ENCODE results near the gene HDDC3. TPM values are rescaled to one million over a fixed set of nuclear protein-coding genes. Genes with fewer than 3 reads are reported as not detected.
"Not testable (repeated sequence)": the region's sequence is repeated elsewhere in the genome, so short reads cannot be mapped to it uniquely, and the experiment has no call there.

Gene HDDC3
- total RNA-seq, 1 experiment from 2014 or later: 21.6 TPM

GRCh38 chr15:90909976-90910375, 22.4 kb downstream of the HDDC3 start:
- Histone ChIP-seq H3K36me3 (ENCODE audit: control insufficient read depth, insufficient read depth, low read length) (no peaks in the 10 kb centered on the region; the same call in 1 of the 2 replicates), H3K4me3 (ENCODE audit: low read depth, low read length) (no peak overlapping the region), H3K27me3 (replicated peaks; ENCODE audit: control insufficient read depth, insufficient read depth, low read length) (no peaks in the 10 kb centered on the region), H3K4me1 (no peaks in the 10 kb centered on the region), H3K9me3 (no peaks in the 10 kb centered on the region)
- Mint-ChIP-seq H3K36me3 (ENCODE audit: insufficient read depth, unreplicated experiment) (peaks cover 17% of the 10 kb centered on the region), H3K4me1 (ENCODE audit: low read depth, unreplicated experiment) (no peaks in the 10 kb centered on the region), H3K9me3 (ENCODE audit: unreplicated experiment) (no peaks in the 10 kb centered on the region), H3K27me3 (ENCODE audit: insufficient read depth, unreplicated experiment) (no peaks in the 10 kb centered on the region), H3K27ac (ENCODE audit: unreplicated experiment) (no peak overlapping the region), H3K4me3 (ENCODE audit: unreplicated experiment) (no peak overlapping the region)
- TF ChIP-seq, protein P1, sequence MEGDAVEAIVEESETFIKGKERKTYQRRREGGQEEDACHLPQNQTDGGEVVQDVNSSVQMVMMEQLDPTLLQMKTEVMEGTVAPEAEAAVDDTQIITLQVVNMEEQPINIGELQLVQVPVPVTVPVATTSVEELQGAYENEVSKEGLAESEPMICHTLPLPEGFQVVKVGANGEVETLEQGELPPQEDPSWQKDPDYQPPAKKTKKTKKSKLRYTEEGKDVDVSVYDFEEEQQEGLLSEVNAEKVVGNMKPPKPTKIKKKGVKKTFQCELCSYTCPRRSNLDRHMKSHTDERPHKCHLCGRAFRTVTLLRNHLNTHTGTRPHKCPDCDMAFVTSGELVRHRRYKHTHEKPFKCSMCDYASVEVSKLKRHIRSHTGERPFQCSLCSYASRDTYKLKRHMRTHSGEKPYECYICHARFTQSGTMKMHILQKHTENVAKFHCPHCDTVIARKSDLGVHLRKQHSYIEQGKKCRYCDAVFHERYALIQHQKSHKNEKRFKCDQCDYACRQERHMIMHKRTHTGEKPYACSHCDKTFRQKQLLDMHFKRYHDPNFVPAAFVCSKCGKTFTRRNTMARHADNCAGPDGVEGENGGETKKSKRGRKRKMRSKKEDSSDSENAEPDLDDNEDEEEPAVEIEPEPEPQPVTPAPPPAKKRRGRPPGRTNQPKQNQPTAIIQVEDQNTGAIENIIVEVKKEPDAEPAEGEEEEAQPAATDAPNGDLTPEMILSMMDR (IDR thresholded peaks at IDR 0.05; ENCODE audit: insufficient read depth in 1 of 2, low read depth in 1 of 2, low read length in 1 of 2, severe bottlenecking in 1 of 2, unreplicated experiment in 1 of 2): no peak
- intact Hi-C loops (cut with micrococcal nuclease; ENCODE audit: unreplicated experiment): no loop called here
- POLR2A ChIA-PET: no interaction called here
- CTCF ChIA-PET: interaction anchor here (1.1 kb wide), 1 partner anchor 10 kb away, joined by 3 read pairs; no protein-coding TSS in a partner anchor
- DNase-seq: no peak
- BruUV-seq (replicated peaks): no TSS peak

DNA sequence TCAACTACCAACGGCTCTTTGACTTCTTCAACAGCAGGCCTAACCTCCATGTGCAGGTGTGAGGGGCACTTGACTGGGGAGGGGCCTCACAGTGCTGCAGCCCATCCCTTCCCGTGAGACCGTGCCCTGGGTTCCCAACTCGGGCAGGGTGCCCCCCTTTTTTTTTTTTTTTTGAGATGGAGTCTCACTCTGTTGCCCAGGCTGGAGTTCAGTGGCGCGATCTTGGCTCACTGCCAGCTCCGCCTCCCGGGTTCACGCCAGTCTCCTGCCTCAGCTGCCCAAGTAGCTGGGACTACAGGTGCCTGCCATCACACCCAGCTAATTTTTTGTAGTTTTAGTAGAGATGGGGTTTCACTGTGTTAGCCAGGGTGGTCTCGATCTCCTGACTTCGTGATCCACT, 22.9 kb downstream of the HDDC3 start:
- H3K9me3 ChIP-seq; BruUV-seq (replicated peaks); H3K4me3 ChIP-seq (ENCODE audit: low read depth, low read length); H3K27me3 Mint-ChIP-seq (ENCODE audit: insufficient read depth, unreplicated experiment); H3K27ac Mint-ChIP-seq (ENCODE audit: unreplicated experiment); H3K4me1 ChIP-seq; H3K4me3 Mint-ChIP-seq (ENCODE audit: unreplicated experiment); POLR2A ChIA-PET; intact Hi-C loops (cut with micrococcal nuclease; ENCODE audit: unreplicated experiment); H3K9me3 Mint-ChIP-seq (ENCODE audit: unreplicated experiment); H3K4me1 Mint-ChIP-seq (ENCODE audit: low read depth, unreplicated experiment); DNase-seq; H3K27me3 ChIP-seq (replicated peaks; ENCODE audit: control insufficient read depth, insufficient read depth, low read length); H3K36me3 ChIP-seq (ENCODE audit: control insufficient read depth, insufficient read depth, low read length): not testable (repeated sequence)
- CTCF ChIA-PET: interaction anchor here (1.1 kb wide), 1 partner anchor 9 kb away, joined by 3 read pairs; no protein-coding TSS in a partner anchor
- H3K36me3 Mint-ChIP-seq (ENCODE audit: insufficient read depth, unreplicated experiment): peaks cover 18% of the 10 kb centered on the region

DNA sequence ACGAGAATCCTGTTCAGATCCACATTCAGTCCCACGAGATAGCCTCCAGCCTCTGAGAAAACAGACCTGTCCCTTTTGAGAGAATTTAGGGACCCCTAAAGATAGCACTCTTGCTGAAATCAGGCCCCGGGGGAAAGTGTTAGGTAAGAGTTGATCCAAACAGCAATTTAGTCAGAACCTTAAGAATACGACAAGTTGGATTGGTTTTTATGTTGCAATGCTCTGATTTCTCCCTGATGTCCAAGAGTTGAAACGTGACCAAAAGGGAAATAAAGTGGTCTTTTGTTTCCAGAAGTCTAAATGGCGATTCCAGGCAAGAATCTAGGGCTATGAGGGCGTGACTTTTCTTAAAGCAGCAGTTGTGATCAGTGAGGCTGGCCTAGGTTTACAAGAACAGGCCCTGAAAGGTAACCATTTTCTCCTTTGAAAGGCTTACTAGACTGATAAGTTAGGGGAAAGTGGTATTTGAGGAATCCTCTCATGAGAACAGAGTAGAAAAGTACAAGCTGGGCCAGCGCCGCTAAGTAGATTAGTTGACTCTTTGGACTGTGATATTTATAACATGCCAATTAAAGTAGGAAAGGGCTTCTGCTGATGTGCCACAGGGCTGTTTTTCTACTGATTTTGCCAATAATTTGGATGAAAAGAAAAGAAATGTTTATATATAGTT, 24.4 kb downstream of the HDDC3 start:
- Histone ChIP-seq H3K4me1 (0 out of 2 replicates have a peak, but pooled peaks cover 4% of the 10 kb centered on the region), H3K4me3 (ENCODE audit: low read depth, low read length) (no peak overlapping the region), H3K9me3 (no peaks in the 10 kb centered on the region), H3K27me3 (replicated peaks; ENCODE audit: control insufficient read depth, insufficient read depth, low read length) (no peaks in the 10 kb centered on the region), H3K36me3 (ENCODE audit: control insufficient read depth, insufficient read depth, low read length) (no peaks in the 10 kb centered on the region; the same call in 1 of the 2 replicates)
- CTCF ChIA-PET: no interaction called here
- DNase-seq: no peak
- Mint-ChIP-seq H3K4me1 (ENCODE audit: low read depth, unreplicated experiment) (no peaks in the 10 kb centered on the region), H3K4me3 (ENCODE audit: unreplicated experiment) (no peak overlapping the region), H3K36me3 (ENCODE audit: insufficient read depth, unreplicated experiment) (peaks cover 11% of the 10 kb centered on the region), H3K9me3 (ENCODE audit: unreplicated experiment) (no peaks in the 10 kb centered on the region), H3K27ac (ENCODE audit: unreplicated experiment) (no peak overlapping the region), H3K27me3 (ENCODE audit: insufficient read depth, unreplicated experiment) (no peaks in the 10 kb centered on the region)
- no TSS peak for BruUV-seq (replicated peaks)
- intact Hi-C loops (cut with micrococcal nuclease; ENCODE audit: unreplicated experiment): no loop called here
- TF ChIP-seq, protein P1 (IDR thresholded peaks at IDR 0.05; ENCODE audit: insufficient read depth in 1 of 2, low read depth in 1 of 2, low read length in 1 of 2, severe bottlenecking in 1 of 2, unreplicated experiment in 1 of 2): no peak
- POLR2A ChIA-PET: no interaction called here
